Prostate gland (tissue), 2 donors: ENCODE measurements around the gene PDE7B. TPM values are rescaled to one million over a fixed set of nuclear protein-coding genes. Genes with fewer than 3 reads are reported as not detected.

Source experiments
- DNase-seq: peaks from one replicate; pipeline ENCODE4 v3.0.0-alpha.2; 2019; ENCODE audit warnings: low spot score
- H3K27ac ChIP-seq, 2 donors: fragments of 200-600 bp; sonication (generic); 2 replicates each; pipeline ENCODE4 v1.5.1; 2017 to 2019
- H3K27me3 ChIP-seq: fragments of 200-600 bp; sonication (generic); replicated peaks from 2 replicates; pipeline ENCODE4 v1.5.1; 2019; ENCODE audit not compliant: insufficient read depth
- H3K36me3 ChIP-seq, 2 donors: fragments of 200-600 bp; sonication (generic); 1 replicate in 1 of 2; 2 replicates in 1 of 2; pipeline versions ENCODE4 v1.5.1 to v1.8.1; 2017 to 2019
- H3K4me1 ChIP-seq: fragments of 200-600 bp; sonication (generic); replicated peaks from 2 replicates; pipeline ENCODE4 v1.5.1; 2019
- H3K4me3 ChIP-seq, 2 donors: fragments of 200-600 bp; sonication (generic); 2 replicates each; pipeline ENCODE4 v1.5.1; 2017 to 2019
- H3K9me3 ChIP-seq: fragments of 200-600 bp; sonication (generic); 2 replicates; pipeline ENCODE4 v1.5.1; 2017
- CTCF ChIP-seq, 4 experiments: fragments of 200-600 bp in 2 of 4; fragments of 450-650 bp in 2 of 4; sonication (generic) in 2 of 4; IDR thresholded peaks; 1 replicate in 3 of 4; 2 replicates in 1 of 4; pipeline ENCODE4 v1.5.1; 2016 to 2019; ENCODE audit warnings: antibody characterized with exemption in 4 of 4, mild to moderate bottlenecking in 2 of 4, moderate library complexity in 2 of 4
- POLR2A ChIP-seq: fragments of 450-650 bp; IDR thresholded peaks from one replicate; pipeline ENCODE4 v1.6.1; 2016; ENCODE audit warnings: antibody characterized with exemption, mild to moderate bottlenecking
- POLR2AphosphoS5 ChIP-seq: sonication (generic); formaldehyde crosslinking; IDR thresholded peaks from one replicate; pipeline ENCODE4 v1.6.1; 2017; ENCODE audit warnings: antibody characterized with exemption
- WGBS: methylation state at CpG from one replicate; pipeline ENCODE4 v1.1.5; 2018; 5-methylcytosine and 5-hydroxymethylcytosine counted together
- intact Hi-C: fragments of 100-400 bp; cut with DNase I; formaldehyde crosslinking; loops from one replicate; pipeline ENCODE4 v1.14.2; 2022
- total RNA-seq, 2 donors: library from RNA; depleted of rRNA; stranded (reverse); fragments of >200 nt; gene quantifications; one replicate each; pipeline ENCODE4 v1.1.0, GENCODE V29; 2016

The PDE7B gene
- total RNA-seq, 2 donors from 2014 or later = 4.7 to 6.3 TPM

GRCh38 chr6:136184738-136185137 lies 333.2 kb downstream of the PDE7B start:
- Histone ChIP-seq H3K27me3 (no peaks in the 10 kb centered on the region), H3K4me3 (no peak overlapping the region), H3K9me3 (no peaks in the 10 kb centered on the region), H3K36me3 (no peaks in the 10 kb centered on the region), H3K27ac (no peak overlapping the region), H3K4me1 (no peaks in the 10 kb centered on the region)
- 77% methylated on average over 1 of the region's 1 CpG for WGBS
- DNase-seq = no peak
- intact Hi-C loops = no loop called here
- no peak for TF ChIP-seq CTCF (IDR thresholded peaks at IDR 0.05)
- no peak for TF ChIP-seq POLR2AphosphoS5
- TF ChIP-seq POLR2A = no peak

GRCh38 chr6:136186363-136186762 lies 334.9 kb downstream of the PDE7B start:
- H3K27ac ChIP-seq = no peak overlapping the region
- TF ChIP-seq POLR2AphosphoS5 (no peak), POLR2A (no peak), CTCF (IDR thresholded peaks at IDR 0.05) (no peak)
- no peak overlapping the region for H3K4me3 ChIP-seq
- no peak for DNase-seq
- 100% methylated on average over 1 of the region's 1 CpG for WGBS
- intact Hi-C loops = no loop called here
- no peaks in the 10 kb centered on the region for H3K9me3 ChIP-seq
- no peaks in the 10 kb centered on the region for H3K27me3 ChIP-seq
- no peaks in the 10 kb centered on the region for H3K36me3 ChIP-seq
- H3K4me1 ChIP-seq = no peaks in the 10 kb centered on the region

- 86% methylated on average over 2 of the region's 2 CpGs for WGBS
- H3K4me1 ChIP-seq = no peaks in the 10 kb centered on the region
- no peaks in the 10 kb centered on the region for H3K36me3 ChIP-seq
- H3K9me3 ChIP-seq = no peaks in the 10 kb centered on the region
- no peaks in the 10 kb centered on the region for H3K27me3 ChIP-seq
- H3K27ac ChIP-seq = no peak overlapping the region
- TF ChIP-seq CTCF (IDR thresholded peaks at IDR 0.05) (no peak), POLR2AphosphoS5 (no peak), POLR2A (no peak)
- intact Hi-C loops = no loop called here
- H3K4me3 ChIP-seq = no peak overlapping the region
- no peak for DNase-seq
These were observed 337.0 kb downstream of the PDE7B start for GRCh38 chr6:136188486-136188885.

GRCh38 chr6:136189104-136189503 lies 337.6 kb downstream of the PDE7B start:
- Histone ChIP-seq H3K27ac (no peak overlapping the region), H3K27me3 (no peaks in the 10 kb centered on the region)
- intact Hi-C loops = no loop called here

More at GRCh38 chr6:136189104-136189503, 337.6 kb downstream of the PDE7B start:
- no peak for DNase-seq
- Histone ChIP-seq H3K36me3 (no peaks in the 10 kb centered on the region), H3K9me3 (no peaks in the 10 kb centered on the region), H3K4me3 (no peak overlapping the region), H3K4me1 (no peaks in the 10 kb centered on the region)
- TF ChIP-seq CTCF (IDR thresholded peaks at IDR 0.05) (no peak), POLR2AphosphoS5 (no peak), POLR2A (no peak)
- 94% methylated on average over 3 of the region's 3 CpGs for WGBS
